ENCODE data around the gene PRICKLE2. TPM values are rescaled to one million over a fixed set of nuclear protein-coding genes. Genes with fewer than 3 reads are reported as not detected.
A peak's percentile ranks its signal among the peaks of the same experiment; 100 is the strongest.

PRICKLE2 gene
- total RNA-seq (2021), result 3.2 and 3.4 TPM in 2 replicates
- long read RNA-seq, result 0 reads

DNA sequence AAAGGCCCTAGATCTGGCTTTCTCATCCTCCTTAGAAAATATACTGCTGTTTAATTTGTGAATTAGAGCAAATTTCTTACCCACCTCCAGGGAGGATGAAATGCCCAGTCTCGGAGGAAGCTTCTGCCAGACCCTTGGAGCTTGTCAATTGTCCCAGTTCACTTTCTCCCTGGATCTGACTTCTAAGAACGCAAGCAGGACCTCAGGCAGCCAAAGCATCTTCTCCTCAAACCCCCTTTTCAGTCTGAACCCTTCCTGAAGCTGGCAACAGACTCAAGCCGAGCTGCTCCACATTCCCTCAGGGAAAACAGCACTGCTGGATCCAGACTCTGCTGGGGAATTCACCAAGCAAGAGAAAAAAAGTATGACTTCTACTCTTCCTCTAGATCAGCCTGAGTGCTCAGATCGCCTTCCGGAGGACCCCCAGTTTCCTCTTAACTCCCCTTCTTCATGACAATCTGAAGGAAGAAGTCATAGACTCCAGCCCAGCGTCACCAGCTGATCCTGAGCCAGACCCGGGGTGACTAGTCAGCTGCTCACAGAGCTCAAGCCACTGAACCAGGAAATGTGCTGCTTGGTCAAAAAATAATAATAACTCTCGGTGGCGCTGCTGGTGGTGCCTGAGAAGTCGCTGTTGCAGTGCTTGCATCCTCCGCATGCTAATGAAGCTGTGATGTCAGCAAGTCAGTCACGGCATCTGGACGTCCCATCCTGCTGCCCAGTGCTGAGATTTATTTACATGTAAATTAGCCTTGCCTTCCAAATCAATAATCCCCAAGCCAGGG lies at the start of gene PRICKLE2:
Gene PRICKLE2 (minus strand): TSS at position 641 of the 785 bp plus-strand sequence. CDS start 26,539 bp downstream, outside the sequence.
- Histone ChIP-seq H2AFZ (ENCODE audit: low read length) (no peak within 1 kb of the TSS), H3K9ac (ENCODE audit: extremely low read depth, insufficient read length, low read length) (no peak within 1 kb of the TSS), H4K91ac (ENCODE audit: insufficient read length, low read depth, low read length) (no peak within 1 kb of the TSS), H3K9me3 (ENCODE audit: control insufficient read depth, low read depth, low read length) (no peaks in the 10 kb centered on the region), H3K23me2 (ENCODE audit: insufficient read length, low read depth, low read length, poor library complexity, severe bottlenecking) (no peaks in the 10 kb centered on the region), H2BK120ac (ENCODE audit: low read depth, low read length, poor library complexity, severe bottlenecking) (no peak within 1 kb of the TSS), H3K18ac (ENCODE audit: insufficient read length, low read depth, low read length) (peak within 1 kb of the TSS; percentile 41), H3K27ac (ENCODE audit: insufficient read length, low read depth, low read length) (no peak within 1 kb of the TSS), H3K56ac (ENCODE audit: insufficient read length, low read depth, low read length) (no peak within 1 kb of the TSS), H2BK12ac (ENCODE audit: insufficient read length, low read depth, low read length) (no peak within 1 kb of the TSS), H2AK5ac (ENCODE audit: insufficient read length, low read length) (no peak within 1 kb of the TSS), H3K4me1 (ENCODE audit: insufficient read depth, low read length) (peaks cover 3% of the 10 kb centered on the region; the same call in 1 of the 2 replicates), H3K27me3 (ENCODE audit: insufficient read depth, low read length) (peaks cover 4% of the 10 kb centered on the region; the same call in 1 of the 2 replicates), H2BK15ac (ENCODE audit: low read depth, low read length) (no peak within 1 kb of the TSS), H3T11ph (ENCODE audit: low read length) (no peak within 1 kb of the TSS), H3K4ac (ENCODE audit: low read depth, low read length) (no peak within 1 kb of the TSS), H2BK20ac (ENCODE audit: low read depth, low read length, poor library complexity, severe bottlenecking) (no peak within 1 kb of the TSS), H3K79me2 (ENCODE audit: insufficient read depth, low read length) (no peaks in the 10 kb centered on the region), H3K23ac (ENCODE audit: insufficient read length, low read depth, low read length) (no peak within 1 kb of the TSS), H4K5ac (ENCODE audit: insufficient read length, low read depth, low read length) (no peak within 1 kb of the TSS), H4K8ac (replicated peaks; ENCODE audit: insufficient read length, low read depth, low read length) (no peak within 1 kb of the TSS), H4K20me1 (ENCODE audit: control insufficient read depth, insufficient read depth, insufficient read length) (no peaks in the 10 kb centered on the region), H2BK5ac (ENCODE audit: insufficient read length, low read length) (no peak within 1 kb of the TSS), H3K79me1 (ENCODE audit: insufficient read depth, low read depth, low read length, poor library complexity, severe bottlenecking) (no peaks in the 10 kb centered on the region), H3K14ac (ENCODE audit: insufficient read depth, low read length) (no peak within 1 kb of the TSS; the same call in 1 of the 2 replicates), H3K4me2 (ENCODE audit: insufficient read depth, insufficient read length, low read length) (peak within 1 kb of the TSS; percentile 28)
- Mint-ChIP-seq H3K4me1 (peaks cover 55 to 75% of the 10 kb centered on the region in 2 experiments), H3K4me3 (peak within 1 kb of the TSS; percentile 68 to 84), H3K9me3 (no peaks in the 10 kb centered on the region), H3K27me3 (ENCODE audit: low read depth) (peaks cover 38% of the 10 kb centered on the region), H3K27ac (peak within 1 kb of the TSS; percentile 91 to 96 (median 96)), H3K36me3 (ENCODE audit: insufficient read depth in 1 of 3, low read depth in 3 of 3) (no peaks in the 10 kb centered on the region)
- TF ChIP-seq, protein P1, sequence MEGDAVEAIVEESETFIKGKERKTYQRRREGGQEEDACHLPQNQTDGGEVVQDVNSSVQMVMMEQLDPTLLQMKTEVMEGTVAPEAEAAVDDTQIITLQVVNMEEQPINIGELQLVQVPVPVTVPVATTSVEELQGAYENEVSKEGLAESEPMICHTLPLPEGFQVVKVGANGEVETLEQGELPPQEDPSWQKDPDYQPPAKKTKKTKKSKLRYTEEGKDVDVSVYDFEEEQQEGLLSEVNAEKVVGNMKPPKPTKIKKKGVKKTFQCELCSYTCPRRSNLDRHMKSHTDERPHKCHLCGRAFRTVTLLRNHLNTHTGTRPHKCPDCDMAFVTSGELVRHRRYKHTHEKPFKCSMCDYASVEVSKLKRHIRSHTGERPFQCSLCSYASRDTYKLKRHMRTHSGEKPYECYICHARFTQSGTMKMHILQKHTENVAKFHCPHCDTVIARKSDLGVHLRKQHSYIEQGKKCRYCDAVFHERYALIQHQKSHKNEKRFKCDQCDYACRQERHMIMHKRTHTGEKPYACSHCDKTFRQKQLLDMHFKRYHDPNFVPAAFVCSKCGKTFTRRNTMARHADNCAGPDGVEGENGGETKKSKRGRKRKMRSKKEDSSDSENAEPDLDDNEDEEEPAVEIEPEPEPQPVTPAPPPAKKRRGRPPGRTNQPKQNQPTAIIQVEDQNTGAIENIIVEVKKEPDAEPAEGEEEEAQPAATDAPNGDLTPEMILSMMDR (conservative IDR thresholded peaks at IDR 0.05), result peak; percentile 19; the same call in 1 of the 3 replicates
- no CpG with 5 or more reads among the region's 13 CpGs for WGBS (ENCODE audit: extremely low coverage, insufficient read length, low lambda C conversion rate)
- DNase-seq, result peak; percentile 88
